ENCODE results near the gene ZNF688. TPM values are rescaled to one million over a fixed set of nuclear protein-coding genes. Genes with fewer than 3 reads are reported as not detected.

ZNF688 gene
- total and polyA plus RNA-seq, 4 donors = 3.4 to 8.9 (median 4.8) TPM

DNA sequence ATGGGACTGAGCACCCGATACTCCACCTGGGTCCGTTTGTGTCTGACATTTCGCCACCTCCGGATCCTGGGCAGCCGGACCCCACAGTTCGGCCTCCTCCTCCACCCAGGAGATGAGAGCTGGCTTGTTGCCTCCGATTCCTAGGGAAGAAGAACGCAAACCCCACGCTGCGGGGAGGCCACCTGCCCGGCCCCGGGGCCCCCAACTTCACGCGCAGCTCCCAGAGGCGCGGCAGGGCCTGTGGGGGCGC is 13.9 kb downstream of the ZNF688 start:
- no peaks in the 10 kb centered on the region for H3K27me3 ChIP-seq (ENCODE audit: control insufficient read depth in 4 of 4, insufficient read depth in 4 of 4, low read length in 3 of 4)
- TF ChIP-seq RAD21 (IDR thresholded peaks at IDR 0.05) (no peak), GABPA (IDR thresholded peaks at IDR 0.05 in 1 of 2, conservative IDR thresholded peaks at IDR 0.05 in 1 of 2) (no peak), EGR1 (IDR thresholded peaks at IDR 0.05; ENCODE audit: low read depth in 2 of 2) (no peak), FOXA1 (IDR thresholded peaks at IDR 0.05) (no peak), FOXA2 (IDR thresholded peaks at IDR 0.05) (no peak), YY1 (IDR thresholded peaks at IDR 0.05) (no peak), TAF1 (conservative IDR thresholded peaks at IDR 0.05) (no peak), JUND (IDR thresholded peaks at IDR 0.05) (no peak), RXRA (IDR thresholded peaks at IDR 0.05) (no peak), NR2F2 (IDR thresholded peaks at IDR 0.05) (no peak), HNF4A (conservative IDR thresholded peaks at IDR 0.05) (no peak), HNF4G (IDR thresholded peaks at IDR 0.05) (no peak), SP1 (IDR thresholded peaks at IDR 0.05) (no peak)
- TF ChIP-seq, protein P1, sequence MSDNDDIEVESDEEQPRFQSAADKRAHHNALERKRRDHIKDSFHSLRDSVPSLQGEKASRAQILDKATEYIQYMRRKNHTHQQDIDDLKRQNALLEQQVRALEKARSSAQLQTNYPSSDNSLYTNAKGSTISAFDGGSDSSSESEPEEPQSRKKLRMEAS (IDR thresholded peaks at IDR 0.05) = no peak
- TF ChIP-seq, protein P2, sequence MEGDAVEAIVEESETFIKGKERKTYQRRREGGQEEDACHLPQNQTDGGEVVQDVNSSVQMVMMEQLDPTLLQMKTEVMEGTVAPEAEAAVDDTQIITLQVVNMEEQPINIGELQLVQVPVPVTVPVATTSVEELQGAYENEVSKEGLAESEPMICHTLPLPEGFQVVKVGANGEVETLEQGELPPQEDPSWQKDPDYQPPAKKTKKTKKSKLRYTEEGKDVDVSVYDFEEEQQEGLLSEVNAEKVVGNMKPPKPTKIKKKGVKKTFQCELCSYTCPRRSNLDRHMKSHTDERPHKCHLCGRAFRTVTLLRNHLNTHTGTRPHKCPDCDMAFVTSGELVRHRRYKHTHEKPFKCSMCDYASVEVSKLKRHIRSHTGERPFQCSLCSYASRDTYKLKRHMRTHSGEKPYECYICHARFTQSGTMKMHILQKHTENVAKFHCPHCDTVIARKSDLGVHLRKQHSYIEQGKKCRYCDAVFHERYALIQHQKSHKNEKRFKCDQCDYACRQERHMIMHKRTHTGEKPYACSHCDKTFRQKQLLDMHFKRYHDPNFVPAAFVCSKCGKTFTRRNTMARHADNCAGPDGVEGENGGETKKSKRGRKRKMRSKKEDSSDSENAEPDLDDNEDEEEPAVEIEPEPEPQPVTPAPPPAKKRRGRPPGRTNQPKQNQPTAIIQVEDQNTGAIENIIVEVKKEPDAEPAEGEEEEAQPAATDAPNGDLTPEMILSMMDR (IDR thresholded peaks at IDR 0.05; ENCODE audit: low read depth, low read length, missing input control) = no peak
- TF ChIP-seq, protein P3, sequence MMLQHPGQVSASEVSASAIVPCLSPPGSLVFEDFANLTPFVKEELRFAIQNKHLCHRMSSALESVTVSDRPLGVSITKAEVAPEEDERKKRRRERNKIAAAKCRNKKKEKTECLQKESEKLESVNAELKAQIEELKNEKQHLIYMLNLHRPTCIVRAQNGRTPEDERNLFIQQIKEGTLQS (IDR thresholded peaks at IDR 0.05) = no peak
- TF ChIP-seq, protein P4, sequence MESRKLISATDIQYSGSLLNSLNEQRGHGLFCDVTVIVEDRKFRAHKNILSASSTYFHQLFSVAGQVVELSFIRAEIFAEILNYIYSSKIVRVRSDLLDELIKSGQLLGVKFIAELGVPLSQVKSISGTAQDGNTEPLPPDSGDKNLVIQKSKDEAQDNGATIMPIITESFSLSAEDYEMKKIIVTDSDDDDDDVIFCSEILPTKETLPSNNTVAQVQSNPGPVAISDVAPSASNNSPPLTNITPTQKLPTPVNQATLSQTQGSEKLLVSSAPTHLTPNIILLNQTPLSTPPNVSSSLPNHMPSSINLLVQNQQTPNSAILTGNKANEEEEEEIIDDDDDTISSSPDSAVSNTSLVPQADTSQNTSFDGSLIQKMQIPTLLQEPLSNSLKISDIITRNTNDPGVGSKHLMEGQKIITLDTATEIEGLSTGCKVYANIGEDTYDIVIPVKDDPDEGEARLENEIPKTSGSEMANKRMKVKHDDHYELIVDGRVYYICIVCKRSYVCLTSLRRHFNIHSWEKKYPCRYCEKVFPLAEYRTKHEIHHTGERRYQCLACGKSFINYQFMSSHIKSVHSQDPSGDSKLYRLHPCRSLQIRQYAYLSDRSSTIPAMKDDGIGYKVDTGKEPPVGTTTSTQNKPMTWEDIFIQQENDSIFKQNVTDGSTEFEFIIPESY (IDR thresholded peaks at IDR 0.05) = no peak
- TF ChIP-seq, protein P5, sequence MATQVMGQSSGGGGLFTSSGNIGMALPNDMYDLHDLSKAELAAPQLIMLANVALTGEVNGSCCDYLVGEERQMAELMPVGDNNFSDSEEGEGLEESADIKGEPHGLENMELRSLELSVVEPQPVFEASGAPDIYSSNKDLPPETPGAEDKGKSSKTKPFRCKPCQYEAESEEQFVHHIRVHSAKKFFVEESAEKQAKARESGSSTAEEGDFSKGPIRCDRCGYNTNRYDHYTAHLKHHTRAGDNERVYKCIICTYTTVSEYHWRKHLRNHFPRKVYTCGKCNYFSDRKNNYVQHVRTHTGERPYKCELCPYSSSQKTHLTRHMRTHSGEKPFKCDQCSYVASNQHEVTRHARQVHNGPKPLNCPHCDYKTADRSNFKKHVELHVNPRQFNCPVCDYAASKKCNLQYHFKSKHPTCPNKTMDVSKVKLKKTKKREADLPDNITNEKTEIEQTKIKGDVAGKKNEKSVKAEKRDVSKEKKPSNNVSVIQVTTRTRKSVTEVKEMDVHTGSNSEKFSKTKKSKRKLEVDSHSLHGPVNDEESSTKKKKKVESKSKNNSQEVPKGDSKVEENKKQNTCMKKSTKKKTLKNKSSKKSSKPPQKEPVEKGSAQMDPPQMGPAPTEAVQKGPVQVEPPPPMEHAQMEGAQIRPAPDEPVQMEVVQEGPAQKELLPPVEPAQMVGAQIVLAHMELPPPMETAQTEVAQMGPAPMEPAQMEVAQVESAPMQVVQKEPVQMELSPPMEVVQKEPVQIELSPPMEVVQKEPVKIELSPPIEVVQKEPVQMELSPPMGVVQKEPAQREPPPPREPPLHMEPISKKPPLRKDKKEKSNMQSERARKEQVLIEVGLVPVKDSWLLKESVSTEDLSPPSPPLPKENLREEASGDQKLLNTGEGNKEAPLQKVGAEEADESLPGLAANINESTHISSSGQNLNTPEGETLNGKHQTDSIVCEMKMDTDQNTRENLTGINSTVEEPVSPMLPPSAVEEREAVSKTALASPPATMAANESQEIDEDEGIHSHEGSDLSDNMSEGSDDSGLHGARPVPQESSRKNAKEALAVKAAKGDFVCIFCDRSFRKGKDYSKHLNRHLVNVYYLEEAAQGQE (IDR thresholded peaks at IDR 0.05) = no peak
- H3K4me3 ChIP-seq (ENCODE audit: low read depth in 1 of 3, low read length in 3 of 3) = peak overlapping the region; percentile 68 to 83 (median 68)
- no peaks in the 10 kb centered on the region for H3K9me3 ChIP-seq (ENCODE audit: control insufficient read depth in 4 of 4, low read length in 3 of 4)
- DNase-seq (ENCODE audit: low spot score) = no peak
- WGBS = 0% methylated on average over 17 of the region's 17 CpGs
- H3K4me1 ChIP-seq (ENCODE audit: control insufficient read depth in 4 of 4, insufficient read depth in 4 of 4, low read length in 3 of 4) = peaks cover 2 to 21% (median 11%) of the 10 kb centered on the region in 4 donors
- peak overlapping the region; percentile 44 to 52 for H3K9ac ChIP-seq (ENCODE audit: low read depth in 1 of 2, low read length in 2 of 2)
- H3K27ac ChIP-seq (ENCODE audit: low read depth in 1 of 2, low read length in 2 of 2) = peak overlapping the region; percentile 91 to 94
- peaks cover 6 to 11% (median 8%) of the 10 kb centered on the region in 4 donors for H3K36me3 ChIP-seq (ENCODE audit: control insufficient read depth in 4 of 4, insufficient read depth in 3 of 4, low read depth in 1 of 4, low read length in 3 of 4)

Measured in liver (tissue), 9 donors.